Common myeloid progenitor, CD34-positive (primary cell): ENCODE measurements around the gene ATG10.

Experiments
- CTCF ChIA-PET: fragments of 350-600 bp; sonication (Branson Sonifier 250); formaldehyde crosslinking; loops from one replicate; lab custom pipeline; 2021; ENCODE audit warnings: antibody characterized with exemption; lab: Charles Lee
- POLR2A ChIA-PET: fragments of 350-600 bp; sonication (Branson Sonifier 250); formaldehyde crosslinking; loops from one replicate; lab custom pipeline; 2021; ENCODE audit warnings: antibody characterized with exemption; lab: Charles Lee
- DNase-seq, 3 donors: peaks; one replicate each; pipeline versions ENCODE4 v3.0.0 to v3.0.0-alpha.2; 2013
- H3K27ac ChIP-seq, 2 experiments: 1 replicate in 1 of 2; 2 replicates in 1 of 2; pipeline ENCODE4 v1.7.0; 2013; ENCODE audit warnings: inconsistent platforms in 2 of 2, low read length in 2 of 2, mild to moderate bottlenecking in 2 of 2, low read depth in 1 of 2, moderate library complexity in 1 of 2; ENCODE audit not compliant: severe bottlenecking in 2 of 2, insufficient read depth in 1 of 2, poor library complexity in 1 of 2
- H3K27me3 ChIP-seq, 5 experiments: replicated peaks in 2 of 5; 1 replicate in 3 of 5; 2 replicates in 2 of 5; pipeline versions ENCODE4 v1.6.1 to v1.7.0; 2013; ENCODE audit warnings: low read length in 4 of 5, mild to moderate bottlenecking in 2 of 5, moderate library complexity in 2 of 5, inconsistent platforms in 1 of 5; ENCODE audit not compliant: insufficient read depth in 5 of 5, control insufficient read depth in 4 of 5
- H3K36me3 ChIP-seq, 4 experiments: 1 replicate in 2 of 4; 2 replicates in 2 of 4; pipeline versions ENCODE4 v1.6.1 to v1.7.0; 2013; ENCODE audit warnings: low read length in 3 of 4, control low read depth in 1 of 4, mild to moderate bottlenecking in 1 of 4; ENCODE audit not compliant: control insufficient read depth in 4 of 4, insufficient read depth in 4 of 4
- H3K4me1 ChIP-seq, 4 experiments: 1 replicate in 3 of 4; 2 replicates in 1 of 4; pipeline versions ENCODE4 v1.6.1 to v1.7.1; 2013; ENCODE audit warnings: low read length in 3 of 4, mild to moderate bottlenecking in 3 of 4, control low read depth in 1 of 4, inconsistent platforms in 1 of 4, moderate library complexity in 1 of 4; ENCODE audit not compliant: control insufficient read depth in 4 of 4, insufficient read depth in 4 of 4; ENCODE audit errors: control extremely low read depth in 1 of 4
- H3K4me3 ChIP-seq, 7 experiments: 1 replicate in 4 of 7; 2 replicates in 3 of 7; pipeline versions ENCODE4 v1.5.1 to v1.7.0; 2013; ENCODE audit warnings: mild to moderate bottlenecking in 7 of 7, low read length in 6 of 7, moderate library complexity in 6 of 7, inconsistent platforms in 2 of 7, low read depth in 2 of 7, control low read depth in 1 of 7; ENCODE audit not compliant: insufficient read depth in 4 of 7, control insufficient read depth in 1 of 7; ENCODE audit errors: extremely low read depth in 1 of 7
- H3K9me3 ChIP-seq, 5 experiments: 1 replicate in 4 of 5; 2 replicates in 1 of 5; pipeline versions ENCODE4 v1.6.1 to v1.7.1; 2013; ENCODE audit warnings: low read length in 4 of 5, mild to moderate bottlenecking in 2 of 5, inconsistent platforms in 1 of 5, low read depth in 1 of 5, moderate library complexity in 1 of 5; ENCODE audit not compliant: control insufficient read depth in 4 of 5, insufficient read depth in 2 of 5; ENCODE audit errors: control extremely low read depth in 1 of 5
- WGBS: methylation state at CpG from one replicate; pipeline ENCODE4 v1.1.5; 2013; ENCODE audit not compliant: insufficient coverage; 5-methylcytosine and 5-hydroxymethylcytosine counted together

Gene ATG10

GRCh38 chr5:82295144-82295543 is 323.3 kb downstream of the ATG10 start:
- Histone ChIP-seq H3K4me3 (no peak overlapping the region), H3K27me3 (no peaks in the 10 kb centered on the region), H3K4me1 (peaks cover 0 to 4% (median 0%) of the 10 kb centered on the region in 4 experiments), H3K9me3 (no peaks in the 10 kb centered on the region), H3K27ac (no peak overlapping the region), H3K36me3 (no peaks in the 10 kb centered on the region)
- DNase-seq: peak in 1 of 3 donors; percentile 17
- ChIA-PET POLR2A (no interaction called here), CTCF (no interaction called here)

- no CpG with 5 or more reads among the region's 2 CpGs for WGBS
- no peaks in the 10 kb centered on the region for H3K9me3 ChIP-seq
- ChIA-PET CTCF (interaction anchor here (0.8 kb wide), 1 partner anchor 17 kb away, joined by 3 read pairs; no protein-coding TSS in a partner anchor), POLR2A (no interaction called here)
- H3K27me3 ChIP-seq: no peaks in the 10 kb centered on the region
- H3K4me1 ChIP-seq: peaks cover 0 to 4% (median 0%) of the 10 kb centered on the region in 4 experiments
- no peak overlapping the region for H3K4me3 ChIP-seq
- H3K27ac ChIP-seq: no peak overlapping the region
- H3K36me3 ChIP-seq: no peaks in the 10 kb centered on the region
- DNase-seq: no peak
Observed at GRCh38 chr5:82295959-82296531, 324.2 kb downstream of the ATG10 start.

GRCh38 chr5:82296929-82297328 is 325.1 kb downstream of the ATG10 start:
- Histone ChIP-seq H3K4me3 (no peak overlapping the region), H3K27ac (no peak overlapping the region), H3K4me1 (peaks cover 0 to 4% (median 0%) of the 10 kb centered on the region in 4 experiments), H3K27me3 (no peaks in the 10 kb centered on the region), H3K9me3 (no peaks in the 10 kb centered on the region), H3K36me3 (no peaks in the 10 kb centered on the region)
- DNase-seq: no peak
- POLR2A ChIA-PET: no interaction called here
- 94% methylated on average over 2 of the region's 4 CpGs for WGBS
- CTCF ChIA-PET: no interaction called here

- H3K9me3 ChIP-seq: no peaks in the 10 kb centered on the region
- H3K27me3 ChIP-seq: no peaks in the 10 kb centered on the region
- WGBS: 50% methylated on average over 2 of the region's 3 CpGs
- CTCF ChIA-PET: no interaction called here
- peaks cover 0 to 4% (median 0%) of the 10 kb centered on the region in 4 experiments for H3K4me1 ChIP-seq
- no peak overlapping the region for H3K4me3 ChIP-seq
- H3K36me3 ChIP-seq: no peaks in the 10 kb centered on the region
- no peak for DNase-seq
- H3K27ac ChIP-seq: no peak overlapping the region
- POLR2A ChIA-PET: no interaction called here
Observed at GRCh38 chr5:82297711-82298110, 325.9 kb downstream of the ATG10 start.

- CTCF ChIA-PET: no interaction called here
- Histone ChIP-seq H3K4me1 (peaks cover 0 to 4% (median 0%) of the 10 kb centered on the region in 4 experiments), H3K4me3 (no peak overlapping the region), H3K27ac (no peak overlapping the region), H3K27me3 (no peaks in the 10 kb centered on the region), H3K36me3 (no peaks in the 10 kb centered on the region), H3K9me3 (no peaks in the 10 kb centered on the region)
- WGBS: 44% methylated on average over 2 of the region's 2 CpGs
- DNase-seq: no peak
- POLR2A ChIA-PET: no interaction called here
Observed at GRCh38 chr5:82298668-82299067, 326.8 kb downstream of the ATG10 start.

GRCh38 chr5:82301190-82301589 is 329.4 kb downstream of the ATG10 start:
- H3K27me3 ChIP-seq: no peaks in the 10 kb centered on the region
- peaks cover 0 to 4% (median 0%) of the 10 kb centered on the region in 4 experiments for H3K4me1 ChIP-seq
- CTCF ChIA-PET: no interaction called here
- DNase-seq: no peak
- WGBS: 100% methylated on average over 2 of the region's 3 CpGs
- H3K36me3 ChIP-seq: no peaks in the 10 kb centered on the region
- H3K9me3 ChIP-seq: no peaks in the 10 kb centered on the region
- no peak overlapping the region for H3K4me3 ChIP-seq
- no peak overlapping the region for H3K27ac ChIP-seq
- POLR2A ChIA-PET: no interaction called here
